Kidney epithelial cell (primary cell): ENCODE results near the gene PLAGL2. TPM values are rescaled to one million over a fixed set of nuclear protein-coding genes. Genes with fewer than 3 reads are reported as not detected.
"Not testable (repeated sequence)": the region's sequence is repeated elsewhere in the genome, so short reads cannot be mapped to it uniquely, and the experiment has no call there.

Source experiments
- DNase-seq: peaks from one replicate; pipeline ENCODE4 v3.0.0-alpha.2; 2010; ENCODE audit warnings: low read depth
- H3K27me3 ChIP-seq: 2 replicates; pipeline ENCODE4 v1.6.0; 2011; ENCODE audit warnings: low read length; ENCODE audit not compliant: control insufficient read depth, insufficient read depth
- H3K36me3 ChIP-seq: 2 replicates; pipeline ENCODE4 v1.5.1; 2011; ENCODE audit warnings: low read length; ENCODE audit not compliant: control insufficient read depth, insufficient read depth
- H3K4me3 ChIP-seq: 2 replicates; pipeline ENCODE4 v1.5.1; 2011; ENCODE audit warnings: low read depth, mild to moderate bottlenecking, control low read depth, low read length
- CTCF ChIP-seq: IDR thresholded peaks from 2 replicates; pipeline ENCODE4 v1.5.1; 2011; ENCODE audit warnings: mild to moderate bottlenecking, moderate library complexity, low read length, control low read depth, inconsistent platforms; ENCODE audit not compliant: insufficient read depth, poor library complexity, severe bottlenecking
- total RNA-seq: library from RNA; depleted of rRNA; stranded (reverse); fragments of >200 nt; gene quantifications from 2 replicates; pipeline ENCODE4 v1.2.3, GENCODE V29; 2015

PLAGL2 gene
- total RNA-seq, 1 donor from 2014 or later, result 13.5 TPM

DNA sequence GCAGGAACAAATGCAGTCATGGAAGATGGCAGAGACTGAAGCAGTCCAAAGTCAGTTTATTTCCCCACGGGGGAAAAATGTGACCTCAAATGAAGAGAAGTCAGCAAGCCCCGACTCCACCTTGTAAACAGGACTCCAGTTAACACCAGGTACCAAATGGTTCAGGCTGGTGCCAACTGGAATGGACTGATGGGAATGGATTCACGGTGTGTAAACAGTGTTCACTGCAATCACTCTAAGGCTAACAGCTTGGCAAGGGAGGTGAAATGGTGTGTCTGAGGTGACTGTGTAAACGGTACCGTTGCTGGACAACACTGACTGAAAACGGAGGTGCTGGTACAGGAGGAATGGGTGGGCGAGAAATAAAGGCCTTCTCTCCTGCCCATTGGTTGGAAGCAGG is 12.0 kb downstream of the PLAGL2 start:
- no peak for TF ChIP-seq CTCF
- Histone ChIP-seq H3K36me3 (peaks cover 13% of the 10 kb centered on the region), H3K4me3 (no peak overlapping the region), H3K27me3 (no peaks in the 10 kb centered on the region)
- DNase-seq, result no peak

DNA sequence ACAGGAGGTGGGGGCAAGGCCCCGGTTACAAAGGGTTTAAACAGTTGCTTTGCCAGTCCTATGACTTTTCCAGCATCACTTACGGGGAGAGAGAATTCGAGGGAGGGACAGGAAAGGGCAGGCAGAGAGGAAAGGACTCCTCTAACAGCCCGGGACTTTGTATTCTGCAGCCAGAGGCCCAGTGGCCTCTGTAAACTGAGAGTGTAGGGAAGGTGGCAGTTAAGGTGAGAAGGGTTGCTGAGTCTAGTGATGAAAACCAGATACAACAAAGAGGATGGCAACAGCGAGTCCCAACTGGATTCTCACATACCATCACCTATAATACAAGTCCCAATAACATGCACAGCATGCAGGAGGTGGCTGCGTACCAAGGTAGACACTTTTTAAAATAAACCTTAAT is 13.5 kb downstream of the PLAGL2 start:
- TF ChIP-seq CTCF, result no peak
- Histone ChIP-seq H3K27me3 (no peaks in the 10 kb centered on the region), H3K36me3 (peaks cover 8% of the 10 kb centered on the region), H3K4me3 (no peak overlapping the region)
- no peak for DNase-seq

DNA sequence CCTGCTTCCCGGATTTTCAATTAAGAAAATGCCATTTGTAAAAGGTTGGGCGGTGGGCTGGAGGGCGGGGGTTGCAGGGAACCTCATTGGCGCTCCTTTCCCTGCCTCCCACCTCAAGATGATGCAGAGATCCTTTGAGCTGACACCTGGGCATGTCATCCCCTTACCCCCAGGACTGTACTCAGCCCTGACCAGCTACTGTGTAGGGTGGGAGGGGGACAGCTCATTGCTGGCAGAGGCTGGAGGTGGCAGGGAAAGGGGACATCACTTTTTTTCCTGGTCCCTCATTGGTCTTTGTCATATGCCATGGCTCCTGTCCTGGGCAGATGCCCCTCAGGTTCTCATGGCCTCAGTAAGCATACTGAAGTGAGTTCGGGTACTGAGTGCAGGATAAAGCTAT is 14.2 kb downstream of the PLAGL2 start:
- DNase-seq, H3K4me3 ChIP-seq, H3K27me3 ChIP-seq, H3K36me3 ChIP-seq: not testable (repeated sequence)

DNA sequence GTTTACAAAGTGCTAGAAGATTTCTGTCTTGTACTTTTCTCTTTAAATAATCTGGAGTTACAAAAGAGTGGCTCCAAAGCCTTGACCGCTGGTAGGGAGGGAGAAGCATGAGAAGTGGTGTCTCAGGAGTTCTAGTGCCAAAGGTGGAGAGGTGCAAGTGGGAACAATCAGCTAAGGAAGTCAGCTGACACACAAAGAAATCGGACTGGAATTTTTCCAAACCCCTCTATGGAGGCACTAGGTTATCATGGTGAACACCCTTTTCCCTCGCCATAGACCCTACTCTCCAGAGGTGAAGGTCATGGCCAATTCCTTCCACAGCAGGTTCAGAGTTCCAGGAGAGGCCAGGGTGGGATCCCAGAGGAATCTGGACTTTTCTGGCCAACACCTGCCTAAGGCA is 14.8 kb downstream of the PLAGL2 start:
- TF ChIP-seq CTCF, result no peak
- no peak for DNase-seq
- Histone ChIP-seq H3K36me3 (peaks cover 7% of the 10 kb centered on the region), H3K27me3 (no peaks in the 10 kb centered on the region), H3K4me3 (no peak overlapping the region)

GRCh38 chr20:32191873-32192272 is 15.7 kb downstream of the PLAGL2 start:
- no peak overlapping the region for H3K4me3 ChIP-seq
- H3K27me3 ChIP-seq, result no peaks in the 10 kb centered on the region
- H3K36me3 ChIP-seq, result peaks cover 3% of the 10 kb centered on the region
- no peak for TF ChIP-seq CTCF
- no peak for DNase-seq

GRCh38 chr20:32191422-32191821 is 16.1 kb downstream of the PLAGL2 start:
- Histone ChIP-seq H3K27me3 (no peaks in the 10 kb centered on the region), H3K4me3 (no peak overlapping the region), H3K36me3 (peaks cover 3% of the 10 kb centered on the region)
- DNase-seq, result no peak
- no peak for TF ChIP-seq CTCF
